Measurements from ENCODE around the gene HELQ. TPM values are rescaled to one million over a fixed set of nuclear protein-coding genes. Genes with fewer than 3 reads are reported as not detected.

The HELQ gene
- total RNA-seq, 1 experiment from 2014 or later = 7.0 TPM

DNA sequence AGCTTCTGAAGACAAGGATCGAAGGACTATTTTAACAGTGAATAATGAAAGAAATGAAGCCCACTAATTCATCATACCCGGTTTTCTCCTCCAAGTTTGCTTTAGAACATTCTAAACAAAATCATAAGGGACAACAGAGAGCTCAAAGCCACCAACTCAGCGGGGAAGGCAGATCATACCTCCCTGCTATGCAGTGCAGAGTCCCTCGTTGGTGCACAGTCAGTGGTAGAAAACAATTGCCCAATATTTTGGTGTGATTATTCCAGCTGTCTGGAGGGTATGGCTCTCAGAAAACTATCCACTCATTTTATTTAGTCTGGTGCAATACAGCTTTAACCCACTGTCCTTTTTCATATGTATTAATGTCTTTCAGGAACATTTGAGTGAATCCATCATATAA is 61.7 kb downstream of the HELQ start:
- Histone ChIP-seq H4K20me1 (ENCODE audit: insufficient read depth) (no peaks in the 10 kb centered on the region), H3K36me3 (ENCODE audit: low read depth) (no peaks in the 10 kb centered on the region), H3K4me1 (replicated peaks; ENCODE audit: insufficient read depth) (no peaks in the 10 kb centered on the region), H3K79me2 (ENCODE audit: low read depth) (no peaks in the 10 kb centered on the region), H3K4me3 (no peak overlapping the region), H3K4me2 (no peak overlapping the region), H3K9me2 (ENCODE audit: insufficient read depth) (no peaks in the 10 kb centered on the region), H3F3A (ENCODE audit: insufficient read depth, low read depth) (no peaks in the 10 kb centered on the region), H2AFZ (no peak overlapping the region; the same call in 1 of the 2 replicates), H3K27me3 (ENCODE audit: insufficient read depth, low read depth) (no peaks in the 10 kb centered on the region), H3K9me3 (ENCODE audit: insufficient read depth, low read depth) (no peaks in the 10 kb centered on the region), H3K27ac (no peak overlapping the region)
- BruUV-seq (replicated peaks) = no TSS peak
- POLR2A ChIA-PET (ENCODE audit: unreplicated experiment) = no interaction called here
- no peak for DNase-seq
- no peak for TF ChIP-seq EZH2 (IDR thresholded peaks at IDR 0.05; ENCODE audit: low read depth)
- TF ChIP-seq, protein P1, sequence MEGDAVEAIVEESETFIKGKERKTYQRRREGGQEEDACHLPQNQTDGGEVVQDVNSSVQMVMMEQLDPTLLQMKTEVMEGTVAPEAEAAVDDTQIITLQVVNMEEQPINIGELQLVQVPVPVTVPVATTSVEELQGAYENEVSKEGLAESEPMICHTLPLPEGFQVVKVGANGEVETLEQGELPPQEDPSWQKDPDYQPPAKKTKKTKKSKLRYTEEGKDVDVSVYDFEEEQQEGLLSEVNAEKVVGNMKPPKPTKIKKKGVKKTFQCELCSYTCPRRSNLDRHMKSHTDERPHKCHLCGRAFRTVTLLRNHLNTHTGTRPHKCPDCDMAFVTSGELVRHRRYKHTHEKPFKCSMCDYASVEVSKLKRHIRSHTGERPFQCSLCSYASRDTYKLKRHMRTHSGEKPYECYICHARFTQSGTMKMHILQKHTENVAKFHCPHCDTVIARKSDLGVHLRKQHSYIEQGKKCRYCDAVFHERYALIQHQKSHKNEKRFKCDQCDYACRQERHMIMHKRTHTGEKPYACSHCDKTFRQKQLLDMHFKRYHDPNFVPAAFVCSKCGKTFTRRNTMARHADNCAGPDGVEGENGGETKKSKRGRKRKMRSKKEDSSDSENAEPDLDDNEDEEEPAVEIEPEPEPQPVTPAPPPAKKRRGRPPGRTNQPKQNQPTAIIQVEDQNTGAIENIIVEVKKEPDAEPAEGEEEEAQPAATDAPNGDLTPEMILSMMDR (conservative IDR thresholded peaks at IDR 0.05) = no peak
- CTCF ChIA-PET = no interaction called here
- intact Hi-C loops (cut with micrococcal nuclease; ENCODE audit: unreplicated experiment) = no loop called here

GRCh38 chr4:83392562-83392961 is 63.1 kb downstream of the HELQ start:
- TF ChIP-seq, protein P1 (conservative IDR thresholded peaks at IDR 0.05) = no peak
- no peak for TF ChIP-seq EZH2 (IDR thresholded peaks at IDR 0.05; ENCODE audit: low read depth)
- ChIA-PET POLR2A (ENCODE audit: unreplicated experiment) (no interaction called here), CTCF (no interaction called here)
- no TSS peak for BruUV-seq (replicated peaks)
- intact Hi-C loops (cut with micrococcal nuclease; ENCODE audit: unreplicated experiment) = no loop called here
- H3F3A ChIP-seq (ENCODE audit: insufficient read depth, low read depth) = no peaks in the 10 kb centered on the region
- H3K27ac ChIP-seq = no peak overlapping the region
- H3K79me2 ChIP-seq (ENCODE audit: low read depth) = no peaks in the 10 kb centered on the region
- no peaks in the 10 kb centered on the region for H3K36me3 ChIP-seq (ENCODE audit: low read depth)
- H3K4me3 ChIP-seq = no peak overlapping the region
- no peak overlapping the region for H2AFZ ChIP-seq
- H3K27me3 ChIP-seq (ENCODE audit: insufficient read depth, low read depth) = no peaks in the 10 kb centered on the region
- 0 out of 2 replicates have a peak, but pooled peaks cover 3% of the 10 kb centered on the region for H3K4me1 ChIP-seq (replicated peaks; ENCODE audit: insufficient read depth)
- H3K9me3 ChIP-seq (ENCODE audit: insufficient read depth, low read depth) = no peaks in the 10 kb centered on the region
- DNase-seq = no peak
- no peaks in the 10 kb centered on the region for H3K9me2 ChIP-seq (ENCODE audit: insufficient read depth)
- no peak overlapping the region for H3K4me2 ChIP-seq
- H4K20me1 ChIP-seq (ENCODE audit: insufficient read depth) = no peaks in the 10 kb centered on the region

DNA sequence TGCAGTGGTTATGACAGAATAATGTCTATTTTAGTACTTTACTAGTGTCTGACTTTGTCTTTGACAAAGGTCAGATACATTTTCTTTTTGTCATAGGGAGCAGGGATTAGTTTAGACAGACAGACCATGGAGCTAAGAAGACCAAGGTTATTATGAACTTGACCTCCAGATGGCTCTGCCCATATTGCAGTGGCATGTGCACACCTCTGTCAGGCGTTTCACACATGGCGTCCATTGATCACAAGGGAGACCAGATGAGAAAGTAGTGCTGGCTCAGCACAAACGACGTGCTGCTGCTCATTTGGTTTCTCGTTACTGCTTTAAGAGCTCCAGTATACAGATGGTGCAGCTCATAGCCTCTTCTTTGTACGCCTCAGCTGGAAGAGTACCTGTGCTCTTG is 64.7 kb downstream of the HELQ start:
- Histone ChIP-seq H3K27me3 (ENCODE audit: insufficient read depth, low read depth) (no peaks in the 10 kb centered on the region), H3K4me2 (no peak overlapping the region), H3K4me3 (no peak overlapping the region), H3K9me3 (ENCODE audit: insufficient read depth, low read depth) (no peaks in the 10 kb centered on the region), H3K27ac (no peak overlapping the region), H2AFZ (no peak overlapping the region), H3K79me2 (ENCODE audit: low read depth) (no peaks in the 10 kb centered on the region), H3F3A (ENCODE audit: insufficient read depth, low read depth) (no peaks in the 10 kb centered on the region), H3K9me2 (ENCODE audit: insufficient read depth) (no peaks in the 10 kb centered on the region), H3K36me3 (ENCODE audit: low read depth) (no peaks in the 10 kb centered on the region), H4K20me1 (ENCODE audit: insufficient read depth) (no peaks in the 10 kb centered on the region), H3K4me1 (replicated peaks; ENCODE audit: insufficient read depth) (peaks cover 11% of the 10 kb centered on the region; the same call in 1 of the 2 replicates)
- no TSS peak for BruUV-seq (replicated peaks)
- TF ChIP-seq EZH2 (IDR thresholded peaks at IDR 0.05; ENCODE audit: low read depth) = no peak
- TF ChIP-seq, protein P1 (conservative IDR thresholded peaks at IDR 0.05) = no peak
- intact Hi-C loops (cut with micrococcal nuclease; ENCODE audit: unreplicated experiment) = no loop called here
- no peak for DNase-seq
- ChIA-PET CTCF (interaction anchor here (0.5 kb wide), 1 partner anchor 1017 kb away, joined by 4 read pairs; no protein-coding TSS in a partner anchor), POLR2A (ENCODE audit: unreplicated experiment) (no interaction called here)
